GM18505 (cell line): Measurements from ENCODE around the gene ALKBH6.

Experiments used
- ATAC-seq: cut with Tn5 transposase; IDR thresholded peaks from one replicate; pipeline ENCODE4 v1.9.1; 2021; ENCODE audit not compliant: unreplicated experiment
- POLR2A ChIP-seq: IDR thresholded peaks from 4 replicates; pipeline ENCODE4 v1.6.1; 2011; ENCODE audit warnings: borderline replicate concordance; ENCODE audit not compliant: insufficient read depth, insufficient read length; ENCODE audit errors: extremely low read depth

Gene ALKBH6

GRCh38 chr19:35977446-35978222, 36.4 kb downstream of the ALKBH6 start:
- no peak for TF ChIP-seq POLR2A
- no peak for ATAC-seq

DNA sequence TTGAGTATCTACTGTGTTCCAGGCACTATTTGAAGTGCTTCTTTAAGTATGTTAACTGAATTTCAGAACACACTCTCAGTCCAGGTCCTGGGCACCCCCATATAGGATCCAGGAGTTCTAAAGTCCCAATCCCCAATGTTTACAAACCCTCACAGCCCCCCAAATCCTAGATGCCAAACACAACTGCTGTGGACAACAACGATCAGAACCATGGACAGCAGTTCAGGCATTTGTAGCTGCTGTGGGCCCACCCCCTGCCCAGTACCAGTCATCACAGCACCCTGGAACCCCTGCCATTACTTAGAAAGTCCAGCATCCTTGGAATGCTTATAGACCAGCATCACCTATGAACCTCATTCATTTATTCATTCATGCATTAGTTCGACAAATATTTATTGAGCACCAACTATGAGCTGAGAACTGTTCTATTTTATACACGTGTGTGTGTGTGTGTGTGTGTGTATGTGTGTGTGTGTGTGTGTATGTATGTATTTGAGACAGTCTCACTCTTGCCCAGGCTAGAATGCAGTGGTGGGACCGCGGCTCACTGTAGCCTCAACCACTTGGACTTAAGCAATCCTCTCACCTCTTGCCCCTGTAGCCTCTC, 38.3 kb downstream of the ALKBH6 start:
- no peak for ATAC-seq
- no peak for TF ChIP-seq POLR2A

DNA sequence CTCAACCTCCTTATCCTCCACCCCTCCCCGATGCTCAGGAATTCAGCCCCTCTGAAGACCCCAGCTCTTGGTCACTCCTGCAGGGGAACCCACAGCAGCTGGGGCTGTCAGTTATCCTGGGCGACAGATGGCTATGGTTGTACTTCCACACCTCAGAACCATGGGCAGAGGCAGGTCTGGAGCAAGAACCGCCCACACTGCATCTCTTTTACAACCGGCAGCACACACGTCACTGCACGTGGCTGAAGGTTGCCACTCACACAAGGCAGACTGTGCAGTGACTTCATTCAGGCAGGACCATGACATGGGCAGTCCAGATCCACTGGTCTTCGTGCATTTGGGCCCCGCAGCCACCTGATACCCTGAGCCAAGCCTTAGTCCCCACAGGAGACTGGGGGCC, 40.5 kb downstream of the ALKBH6 start:
- no peak for TF ChIP-seq POLR2A
- no peak for ATAC-seq

GRCh38 chr19:35966771-35967170, 47.2 kb downstream of the ALKBH6 start:
- ATAC-seq: no peak

DNA sequence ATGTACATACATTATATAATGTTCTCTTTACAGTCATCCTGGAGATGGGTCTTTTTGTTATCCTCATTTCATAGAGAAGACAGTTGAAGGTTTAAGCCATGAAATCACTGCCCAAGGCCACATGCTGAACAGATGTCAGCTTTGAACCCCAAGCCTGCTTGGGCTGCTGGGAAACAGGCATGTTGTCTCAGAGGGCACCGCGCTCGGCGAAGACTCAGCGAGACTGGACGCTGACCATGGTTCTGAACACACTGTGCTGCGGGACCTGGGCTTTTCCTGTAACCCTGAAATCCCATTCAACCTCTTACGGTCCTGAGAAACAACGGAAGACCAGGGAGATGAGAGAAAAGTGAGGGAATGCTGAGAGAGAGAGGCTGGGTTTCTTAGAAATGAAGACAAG, 50.5 kb downstream of the ALKBH6 start:
- no peak for TF ChIP-seq POLR2A
- no peak for ATAC-seq

More at GRCh38 chr19:35966771-35967170, 47.2 kb downstream of the ALKBH6 start:
- TF ChIP-seq POLR2A: no peak

DNA sequence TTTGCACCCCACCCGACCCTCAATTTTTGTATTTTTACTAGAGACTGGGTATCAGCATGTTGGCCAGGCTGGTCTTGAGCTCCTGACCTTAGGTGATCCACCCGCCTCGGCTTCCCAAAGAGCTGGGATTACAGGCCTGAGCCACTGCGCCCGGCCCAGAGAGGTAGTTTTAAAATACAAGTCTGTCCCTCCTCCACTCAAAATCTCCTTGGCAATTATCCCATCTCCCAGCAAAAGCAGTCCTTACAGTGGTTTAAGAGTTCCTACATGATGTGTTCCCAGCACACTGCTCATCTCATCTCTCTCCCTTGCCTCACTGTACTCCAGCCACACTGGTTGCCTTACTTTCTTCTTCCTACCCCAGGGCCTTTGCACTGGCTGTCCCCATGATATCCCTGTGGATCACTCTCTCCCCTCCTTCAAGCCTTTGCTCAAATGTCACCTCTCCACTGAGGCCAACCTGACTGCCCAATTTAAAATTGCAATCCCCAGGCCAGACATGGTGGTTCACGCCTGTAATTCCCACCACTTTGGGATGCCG, 53.5 kb downstream of the ALKBH6 start:
- no peak for ATAC-seq
- no peak for TF ChIP-seq POLR2A

DNA sequence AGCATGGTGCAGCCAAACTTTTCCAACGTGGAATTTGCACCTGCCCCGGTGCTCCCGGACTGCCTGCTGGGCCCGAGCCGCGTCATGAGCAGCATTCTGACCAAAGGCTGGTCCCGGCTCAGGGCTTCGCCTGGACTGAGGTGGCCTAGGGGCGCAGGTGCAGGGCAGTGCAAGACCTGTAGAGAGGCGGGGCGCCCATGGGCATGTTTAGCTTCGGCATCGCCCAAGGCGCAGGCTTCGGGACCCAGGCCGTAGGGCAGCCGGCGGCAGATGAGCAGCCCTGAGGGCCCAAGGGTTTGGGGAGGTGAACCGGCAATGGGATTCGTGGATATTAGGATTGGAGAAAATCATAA, 54.1 kb downstream of the ALKBH6 start:
- ATAC-seq: no peak
- no peak for TF ChIP-seq POLR2A
